Right cardiac atrium (tissue), 5 donors: ENCODE measurements around the gene DIPK1B. TPM values are rescaled to one million over a fixed set of nuclear protein-coding genes. Genes with fewer than 3 reads are reported as not detected.

ENCODE experiments used
- ATAC-seq, 2 donors: fragments of 200-7000 bp; cut with Tn5 transposase; one replicate each; pipeline versions ENCODE4 v1.8.0 to v1.9.1; 2020; ENCODE audit warnings: moderate library complexity in 2 of 2, mild to moderate bottlenecking in 1 of 2
- DNase-seq, 3 donors: peaks; one replicate each; pipeline ENCODE4 v3.0.0-alpha.2; 2020
- H3K27ac ChIP-seq: one replicate; pipeline ENCODE4 v1.5.1; 2013; ENCODE audit warnings: mild to moderate bottlenecking, low read length, control low read depth, moderate library complexity
- H3K27me3 ChIP-seq: one replicate; pipeline ENCODE4 v1.6.1; 2013; ENCODE audit not compliant: control insufficient read depth, insufficient read depth
- H3K4me1 ChIP-seq: one replicate; pipeline ENCODE4 v1.6.1; 2013; ENCODE audit warnings: low read length; ENCODE audit not compliant: control insufficient read depth, insufficient read depth
- H3K4me3 ChIP-seq: one replicate; pipeline ENCODE4 v1.5.1; 2013; ENCODE audit warnings: low read length, control low read depth
- H3K9me3 ChIP-seq: one replicate; pipeline ENCODE4 v1.6.1; 2013; ENCODE audit warnings: low read length; ENCODE audit not compliant: control insufficient read depth
- WGBS: extraction: QIAGEN DNeasy Blood & Tissue Kit; methylation state at CpG from one replicate; pipeline ENCODE4 v1.1.7; 2013; 5-methylcytosine and 5-hydroxymethylcytosine counted together
- intact Hi-C, 4 donors: fragments of 100-400 bp; cut with DNase I; formaldehyde crosslinking; loops; one replicate each; pipeline versions ENCODE4 v1.11.0 to v1.14.0; 2022 to 2023
- polyA plus RNA-seq: library from polyadenylated mRNA; stranded (reverse); fragments of 200-250 nt; gene quantifications from one replicate; pipeline ENCODE4 v1.2.3, GENCODE V29; 2013
- total RNA-seq, 4 donors: library from RNA; stranded (reverse); fragmentation: NEBNext Ultra II Directional; extraction: Animal tissue kit (Norgen Biotek cat#: 25700); gene quantifications; one replicate each; pipeline ENCODE4 v1.2.1, GENCODE V29; 2021
- donor health status: healthy with polysubstance abuse.
- donor health status: DM: no; HTN: yes; CAD: no.
- donor health status: DM: no; HTN: no; CAD: no.
- donor health status: DM: no; HTN: yes; CAD: no; lungs with severe emphysema.
- donor health status: DM: yes; HTN: yes; CAD: no.

DIPK1B gene
- total and polyA plus RNA-seq, 5 donors = 34.2 to 42.7 (median 38.1) TPM

DNA sequence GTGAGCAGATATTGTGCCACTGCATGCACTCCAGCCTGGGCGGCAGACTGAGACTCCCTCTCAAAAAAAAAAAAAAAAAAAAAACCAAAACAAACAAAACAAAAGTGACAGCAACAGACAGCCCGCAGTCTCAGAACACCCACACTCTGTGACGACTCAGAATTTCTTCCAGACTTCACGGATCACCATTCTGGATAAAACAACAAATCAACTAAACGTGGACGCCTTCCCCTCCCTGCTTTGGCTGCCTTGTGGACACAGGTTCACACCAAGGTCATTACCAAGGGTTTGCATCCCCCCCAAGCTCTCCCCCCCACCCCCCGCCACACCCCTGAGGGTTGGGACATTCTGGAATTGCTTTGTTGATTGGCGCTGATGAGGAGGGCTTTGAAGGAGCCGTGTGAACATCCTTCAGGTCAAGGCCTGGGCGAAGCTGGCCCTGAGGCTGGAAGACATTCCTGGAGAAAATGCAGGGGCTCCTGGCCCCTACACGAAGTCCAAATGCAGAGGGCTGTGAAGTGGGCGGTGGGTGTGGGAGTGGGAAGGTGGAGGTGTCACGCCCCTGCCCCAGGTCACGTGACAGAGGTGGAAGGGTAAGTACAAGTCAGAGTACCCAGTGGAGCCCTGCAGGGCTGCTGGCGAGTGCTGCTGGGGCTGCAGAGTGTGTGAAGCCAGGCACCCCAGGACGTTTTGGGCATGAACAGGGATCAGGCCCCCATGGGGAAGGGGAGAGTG, 20.2 kb downstream of the DIPK1B start:
- Histone ChIP-seq H3K4me1 (no peaks in the 10 kb centered on the region), H3K27ac (no peak overlapping the region), H3K4me3 (no peak overlapping the region), H3K9me3 (no peaks in the 10 kb centered on the region), H3K27me3 (no peaks in the 10 kb centered on the region)
- intact Hi-C loops = no loop called here
- DNase-seq = peak in 1 of 3 donors; percentile 39
- ATAC-seq = no peak
- 72% methylated on average over 16 of the region's 16 CpGs for WGBS

GRCh38 chr9:136733611-136734010, 21.2 kb downstream of the DIPK1B start:
- WGBS = 72% methylated on average over 12 of the region's 12 CpGs
- DNase-seq (peak in 2 of 3 donors; percentile 40 to 50), ATAC-seq (no peak)
- intact Hi-C loops = no loop called here
- Histone ChIP-seq H3K9me3 (no peaks in the 10 kb centered on the region), H3K27me3 (no peaks in the 10 kb centered on the region), H3K4me3 (no peak overlapping the region), H3K4me1 (no peaks in the 10 kb centered on the region), H3K27ac (no peak overlapping the region)

GRCh38 chr9:136734837-136735496, 22.6 kb downstream of the DIPK1B start:
- H3K27me3 ChIP-seq = no peaks in the 10 kb centered on the region
- peak in 2 of 3 donors; percentile 24 to 31 for DNase-seq
- no peak for ATAC-seq
- intact Hi-C loops = no loop called here
- no peaks in the 10 kb centered on the region for H3K9me3 ChIP-seq
- 86% methylated on average over 12 of the region's 12 CpGs for WGBS
- H3K4me3 ChIP-seq = no peak overlapping the region
- H3K4me1 ChIP-seq = no peaks in the 10 kb centered on the region
- H3K27ac ChIP-seq = no peak overlapping the region

DNA sequence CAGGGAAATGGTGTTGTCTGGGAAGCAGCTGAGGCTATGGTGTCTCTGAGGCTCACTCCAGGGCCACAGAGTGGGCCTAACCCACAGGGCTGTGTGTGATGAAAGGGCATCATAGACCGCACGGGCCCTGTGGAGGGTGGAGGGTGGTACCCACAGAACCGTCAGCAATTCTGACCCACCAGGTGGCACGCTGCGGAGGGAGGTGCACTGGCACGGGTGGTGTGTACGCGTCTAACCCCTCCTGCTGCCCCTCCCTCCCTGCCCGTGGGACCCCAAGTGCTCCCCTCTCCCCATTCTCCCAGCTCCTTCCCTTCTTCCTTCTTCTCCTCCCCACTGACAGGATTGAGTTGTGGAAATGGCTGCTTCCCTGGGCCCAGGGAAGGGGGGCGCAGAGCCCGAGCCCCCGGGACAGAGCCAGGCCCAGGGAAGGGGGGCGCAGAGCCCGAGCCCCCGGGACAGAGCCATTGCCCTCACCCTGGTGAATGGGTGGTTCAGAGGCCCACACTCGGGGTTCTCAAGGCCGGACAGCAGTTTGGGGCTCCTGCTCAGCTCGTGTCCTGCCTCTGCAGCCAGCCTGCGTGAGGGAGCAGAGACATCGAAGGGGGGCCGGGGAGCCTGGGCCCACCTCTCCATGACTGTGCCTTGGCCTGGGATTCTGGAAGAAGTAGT, 23.6 kb downstream of the DIPK1B start:
- DNase-seq = peak in 2 of 3 donors; percentile 35 to 54
- intact Hi-C loops = no loop called here
- H3K9me3 ChIP-seq = no peaks in the 10 kb centered on the region
- no peaks in the 10 kb centered on the region for H3K27me3 ChIP-seq
- peaks cover under 1% of the 10 kb centered on the region for H3K4me1 ChIP-seq
- H3K27ac ChIP-seq = no peak overlapping the region
- no peak overlapping the region for H3K4me3 ChIP-seq
- peak in 1 of 2 donors; percentile 7 for ATAC-seq
- 88% methylated on average over 21 of the region's 21 CpGs for WGBS

DNA sequence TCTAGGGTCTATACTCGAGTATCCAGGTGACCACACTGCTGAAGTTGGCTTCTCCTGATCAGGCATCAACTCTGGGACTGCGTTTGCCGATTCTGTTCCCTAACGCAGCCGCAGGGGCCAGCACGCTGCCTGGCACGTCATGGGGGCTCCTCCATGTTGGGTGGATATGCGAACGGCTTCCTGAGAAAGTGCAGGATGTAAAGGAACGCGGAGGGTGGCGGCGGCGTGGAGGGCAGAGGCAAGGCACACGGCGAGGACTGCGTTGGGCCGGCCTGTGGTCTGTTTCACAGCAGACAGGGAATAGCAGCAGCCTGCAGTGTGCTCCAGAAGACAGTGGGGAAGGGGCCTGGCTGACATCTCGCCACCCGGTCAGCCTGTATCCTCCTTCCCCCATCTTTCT, 26.6 kb downstream of the DIPK1B start:
- no peaks in the 10 kb centered on the region for H3K9me3 ChIP-seq
- H3K27ac ChIP-seq = no peak overlapping the region
- H3K4me3 ChIP-seq = no peak overlapping the region
- H3K4me1 ChIP-seq = peaks cover 2% of the 10 kb centered on the region
- ATAC-seq = no peak
- intact Hi-C loops = no loop called here
- 90% methylated on average over 20 of the region's 20 CpGs for WGBS
- DNase-seq = peak in 1 of 3 donors; percentile 41
- H3K27me3 ChIP-seq = no peaks in the 10 kb centered on the region

- 82% methylated on average over 23 of the region's 23 CpGs for WGBS
- Histone ChIP-seq H3K9me3 (no peaks in the 10 kb centered on the region), H3K27ac (no peak overlapping the region), H3K27me3 (no peaks in the 10 kb centered on the region), H3K4me1 (peaks cover 2% of the 10 kb centered on the region), H3K4me3 (no peak overlapping the region)
- intact Hi-C loops = no loop called here
- peak in 2 of 3 donors; percentile 48 to 56 for DNase-seq
- no peak for ATAC-seq
These were observed 27.1 kb downstream of the DIPK1B start for GRCh38 chr9:136739509-136739908.

DNA sequence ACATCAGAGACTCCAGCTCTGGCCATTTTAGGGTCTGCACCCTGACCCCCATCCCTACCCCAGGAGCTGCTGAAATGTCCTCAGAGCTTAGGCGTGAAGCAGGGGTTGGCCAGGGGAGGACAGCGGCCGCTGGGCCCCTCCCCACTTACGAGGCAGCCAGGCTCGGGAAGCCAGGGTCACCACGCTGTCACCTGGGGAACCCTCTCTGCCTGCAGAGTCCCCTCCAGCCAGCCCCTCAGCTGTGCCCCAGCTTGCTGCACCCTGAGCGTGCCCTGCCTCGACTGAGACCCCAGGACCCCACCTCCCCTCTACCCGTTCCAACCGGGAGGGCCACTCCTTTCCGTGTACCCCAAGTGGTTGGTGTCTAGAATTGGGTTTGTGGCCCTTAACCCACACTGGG, 27.7 kb downstream of the DIPK1B start:
- Histone ChIP-seq H3K4me3 (no peak overlapping the region), H3K9me3 (no peaks in the 10 kb centered on the region), H3K4me1 (peaks cover 2% of the 10 kb centered on the region), H3K27ac (no peak overlapping the region), H3K27me3 (no peaks in the 10 kb centered on the region)
- intact Hi-C loops = no loop called here
- WGBS = 84% methylated on average over 11 of the region's 11 CpGs
- DNase-seq (peak in 2 of 3 donors; percentile 41 to 54), ATAC-seq (no peak)

DNA sequence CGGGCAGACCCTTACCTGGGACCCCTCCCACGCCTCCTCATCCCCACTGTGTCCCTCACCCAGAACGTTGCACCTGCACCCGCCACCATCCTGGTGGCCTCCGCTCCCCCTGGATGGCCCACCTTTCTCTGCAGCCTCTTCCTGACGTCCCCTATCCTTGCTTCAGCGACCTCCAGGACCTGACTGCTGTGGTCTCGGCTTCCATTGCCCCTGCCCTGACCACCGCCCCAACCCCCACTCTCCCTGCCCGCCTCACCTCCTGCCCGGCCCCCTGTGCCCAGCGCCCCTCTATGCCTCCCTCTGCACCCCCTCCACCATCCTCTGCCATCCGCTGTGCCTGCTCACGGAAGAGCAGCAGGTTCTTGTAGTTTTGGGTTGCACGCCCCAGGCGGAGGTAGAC, 28.1 kb downstream of the DIPK1B start:
- ATAC-seq = no peak
- Histone ChIP-seq H3K27me3 (no peaks in the 10 kb centered on the region), H3K4me3 (no peak overlapping the region), H3K9me3 (no peaks in the 10 kb centered on the region), H3K27ac (no peak overlapping the region), H3K4me1 (peaks cover 2% of the 10 kb centered on the region)
- peak in 2 of 3 donors; percentile 37 to 41 for DNase-seq
- intact Hi-C loops = no loop called here
- 88% methylated on average over 16 of the region's 16 CpGs for WGBS

GRCh38 chr9:136740971-136741882, 28.9 kb downstream of the DIPK1B start:
- Histone ChIP-seq H3K9me3 (no peaks in the 10 kb centered on the region), H3K27ac (no peak overlapping the region), H3K27me3 (no peaks in the 10 kb centered on the region), H3K4me1 (peaks cover 2% of the 10 kb centered on the region), H3K4me3 (no peak overlapping the region)
- intact Hi-C loops = no loop called here
- peak; percentile 26 to 45 for ATAC-seq
- DNase-seq = peak; percentile 64 to 81 (median 77)
- WGBS = 21% methylated on average over 37 of the region's 37 CpGs

DNA sequence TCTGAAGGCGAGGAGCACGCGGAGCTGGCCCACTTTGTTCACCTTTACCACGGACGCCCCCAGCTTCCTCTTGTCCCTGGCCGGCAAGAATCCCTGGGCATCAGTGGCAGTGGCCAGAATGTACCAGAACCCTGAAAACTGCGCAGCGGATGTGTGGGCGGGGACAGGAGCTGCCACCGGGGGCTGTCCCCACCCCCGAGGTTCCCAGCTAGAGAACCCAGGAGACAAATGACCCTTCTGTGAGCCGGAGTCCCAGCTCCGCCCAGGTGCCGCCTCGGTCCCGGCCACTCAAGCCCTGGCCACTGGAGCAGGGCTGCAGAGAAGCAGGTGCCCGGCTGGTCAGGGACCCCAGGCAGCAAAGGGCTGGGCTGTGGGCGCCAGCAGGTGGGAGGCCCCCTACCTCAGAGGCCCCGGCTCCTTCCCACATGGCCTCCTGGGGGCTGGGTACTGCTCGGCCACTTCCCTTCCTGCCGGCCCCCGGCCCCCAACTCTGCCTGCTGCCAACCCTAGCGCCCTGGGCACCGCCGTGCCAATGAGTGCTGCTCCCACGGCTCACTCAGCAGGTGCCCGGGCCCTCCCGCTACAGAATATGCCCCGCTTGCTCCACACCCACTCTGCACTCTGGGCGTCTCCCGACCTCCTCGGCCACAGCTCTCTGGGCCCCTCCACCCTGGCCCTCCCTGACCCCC, 29.7 kb downstream of the DIPK1B start:
- ATAC-seq = peak in 1 of 2 donors; percentile 4
- H3K4me1 ChIP-seq = peaks cover 2% of the 10 kb centered on the region
- H3K27me3 ChIP-seq = no peaks in the 10 kb centered on the region
- no peak overlapping the region for H3K27ac ChIP-seq
- H3K9me3 ChIP-seq = no peaks in the 10 kb centered on the region
- intact Hi-C loops = no loop called here
- peak in 2 of 3 donors; percentile 56 to 64 for DNase-seq
- no peak overlapping the region for H3K4me3 ChIP-seq
- 41% methylated on average over 32 of the region's 32 CpGs for WGBS
